GM19351 (cell line): Measurements from ENCODE around the gene LDLRAD1.
A peak's percentile ranks its signal among the peaks of the same experiment; 100 is the strongest.
"Not testable (repeated sequence)": the region's sequence is repeated elsewhere in the genome, so short reads cannot be mapped to it uniquely, and the experiment has no call there.

Source experiments
- ATAC-seq: cut with Tn5 transposase; IDR thresholded peaks from one replicate; pipeline ENCODE4 v1.9.1; 2021; ENCODE audit warnings: mild to moderate bottlenecking, moderate library complexity; ENCODE audit not compliant: unreplicated experiment

The LDLRAD1 gene, protein sequence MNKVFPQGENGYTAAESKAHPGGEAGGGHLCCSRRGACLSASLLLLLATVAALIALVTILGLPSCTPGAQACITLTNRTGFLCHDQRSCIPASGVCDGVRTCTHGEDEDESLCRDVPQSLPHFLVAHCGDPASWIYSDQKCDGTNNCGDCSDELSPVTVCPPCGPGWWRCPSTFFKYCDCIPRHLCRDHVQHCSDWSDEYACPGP

DNA sequence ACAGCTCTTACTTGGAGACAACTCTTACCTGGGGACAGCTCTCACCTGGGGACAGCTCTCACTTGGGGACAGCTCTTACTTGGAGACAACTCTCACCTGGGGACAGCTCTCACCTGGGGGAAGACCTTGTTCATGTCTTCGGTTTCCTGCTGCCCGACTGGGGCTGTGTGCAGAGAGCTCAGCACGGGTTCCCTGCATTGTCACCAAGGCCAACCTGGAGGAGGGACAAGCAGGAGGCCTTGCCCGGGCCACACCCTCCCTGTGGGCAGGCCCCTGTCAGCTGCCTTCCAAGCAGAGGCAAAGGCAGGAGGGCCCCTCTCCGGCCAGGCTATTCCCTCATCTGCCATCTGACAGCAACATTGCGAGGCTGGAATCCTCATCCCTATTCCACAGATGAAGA, at the start of gene LDLRAD1:
Gene LDLRAD1 (minus strand): TSS at position 208 of the 400 bp plus-strand sequence. CDS start 74 bp downstream, at position 134.
- ATAC-seq = no peak

DNA sequence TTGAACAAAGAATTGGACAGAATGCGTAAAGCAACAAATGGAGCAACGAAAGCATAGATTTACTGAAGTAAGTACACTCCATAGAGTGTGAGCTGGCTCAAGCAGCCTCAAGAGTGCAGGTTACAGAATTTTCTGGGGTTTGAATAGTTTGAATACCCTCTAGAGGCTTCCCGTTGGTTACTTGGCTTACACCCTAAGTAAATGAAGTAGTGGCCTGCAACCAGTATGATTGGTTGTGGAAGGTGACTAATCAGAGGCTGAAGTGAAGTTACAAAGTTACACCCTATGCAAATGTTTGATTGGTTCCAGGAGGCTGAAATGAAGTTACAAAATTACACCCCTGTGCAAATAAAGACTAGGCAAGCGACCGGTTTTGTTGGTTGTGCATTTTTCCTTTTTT, 46.3 kb upstream of the LDLRAD1 start:
- no peak for ATAC-seq

DNA sequence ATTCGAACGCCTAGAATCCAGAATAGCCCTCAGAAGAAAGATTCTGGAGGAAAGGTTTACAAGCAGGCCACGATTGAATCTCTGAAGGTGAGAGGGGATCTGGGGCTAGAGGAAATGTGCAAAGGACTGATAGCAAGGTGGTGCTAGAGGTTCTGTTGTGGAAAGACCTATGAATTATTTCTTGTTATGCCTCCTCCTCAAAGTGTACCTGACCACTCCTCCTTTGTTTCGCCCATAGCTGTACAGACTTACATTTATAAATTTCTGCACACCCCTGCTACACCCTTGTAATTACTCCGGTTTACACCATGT, 36.4 kb upstream of the LDLRAD1 start:
- ATAC-seq = no peak

DNA sequence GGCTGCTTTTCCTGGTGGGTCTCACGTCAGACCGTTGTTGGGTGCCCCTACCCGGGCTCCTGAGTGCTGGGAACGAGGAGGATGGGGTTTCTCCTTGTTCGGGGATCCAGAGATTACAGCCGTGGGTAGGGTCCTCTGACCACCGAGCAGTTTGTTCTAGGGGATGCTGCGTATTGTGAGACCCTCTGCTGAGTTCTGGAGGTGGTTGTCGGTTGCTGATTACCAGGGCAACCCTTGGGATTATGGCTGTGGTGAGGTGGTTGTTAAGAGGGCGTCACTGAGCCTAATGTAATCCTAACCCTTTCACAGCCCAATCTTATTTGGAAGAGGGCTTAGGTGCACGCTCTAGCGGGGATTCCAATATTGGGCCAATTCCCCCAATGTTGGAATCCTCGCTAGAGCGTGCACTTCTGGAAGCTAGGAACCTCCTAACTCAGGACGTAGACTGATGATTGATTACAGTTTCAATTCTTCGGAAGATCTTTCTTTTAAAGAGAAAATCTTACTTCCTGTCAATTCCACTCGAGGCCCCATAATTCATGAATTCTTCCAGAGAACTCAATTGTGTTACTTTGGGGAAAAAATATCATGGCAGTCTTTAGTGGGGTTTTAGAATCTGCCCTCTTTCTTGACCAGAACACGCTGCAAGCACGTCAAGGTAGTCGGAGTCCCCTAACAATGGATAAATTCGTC, 35.9 kb upstream of the LDLRAD1 start:
- no peak for ATAC-seq

DNA sequence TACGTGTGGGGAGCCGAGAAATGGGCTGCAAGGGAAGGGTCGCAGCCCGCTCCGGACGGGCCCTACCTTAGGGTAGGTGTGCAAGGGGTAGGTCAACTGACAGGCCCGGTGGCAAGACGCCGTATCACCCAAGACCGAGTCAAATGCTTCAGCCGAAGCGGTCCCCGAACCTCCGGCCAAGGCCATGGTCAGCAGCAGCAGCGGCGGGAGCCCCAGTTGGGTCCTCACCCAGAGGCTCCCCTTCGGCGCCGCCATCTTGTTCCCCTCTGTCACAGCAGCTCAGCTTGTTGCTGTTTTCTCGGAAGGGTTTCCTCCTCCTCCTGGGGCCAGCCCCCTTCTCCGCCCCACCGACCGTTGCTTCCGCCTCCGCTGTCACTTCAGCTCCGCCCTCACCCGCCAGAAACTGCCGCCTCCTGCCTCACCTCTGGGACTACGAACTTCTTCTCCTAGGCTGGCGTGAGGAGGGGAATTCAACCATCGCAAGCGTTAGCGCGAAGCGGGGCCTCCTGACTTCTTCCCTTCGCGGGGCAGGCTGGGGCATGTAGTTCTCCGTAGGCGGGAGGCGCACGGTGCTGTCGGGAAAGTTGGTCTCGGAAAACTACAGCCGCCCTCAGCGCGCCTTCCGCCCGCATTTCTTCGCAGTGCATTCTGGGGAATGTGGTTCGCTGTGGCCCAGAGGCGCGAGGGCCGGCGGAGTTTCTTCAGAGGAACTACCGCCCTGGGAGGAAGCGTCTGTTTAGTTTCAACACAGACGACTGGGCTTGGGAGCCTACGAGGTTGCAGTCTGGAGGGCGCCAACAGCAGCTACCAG, 35.2 kb upstream of the LDLRAD1 start, which contains the start of the genes TCEANC2 and TMEM59:
Gene TCEANC2 (plus strand): TSS at position 675 of the 811 bp plus-strand sequence. CDS start 815 bp downstream, outside the sequence.
Gene TMEM59 (minus strand): TSS at position 271 of the 811 bp plus-strand sequence. CDS start 16 bp downstream, at position 255.
- peak; percentile 90 for ATAC-seq

DNA sequence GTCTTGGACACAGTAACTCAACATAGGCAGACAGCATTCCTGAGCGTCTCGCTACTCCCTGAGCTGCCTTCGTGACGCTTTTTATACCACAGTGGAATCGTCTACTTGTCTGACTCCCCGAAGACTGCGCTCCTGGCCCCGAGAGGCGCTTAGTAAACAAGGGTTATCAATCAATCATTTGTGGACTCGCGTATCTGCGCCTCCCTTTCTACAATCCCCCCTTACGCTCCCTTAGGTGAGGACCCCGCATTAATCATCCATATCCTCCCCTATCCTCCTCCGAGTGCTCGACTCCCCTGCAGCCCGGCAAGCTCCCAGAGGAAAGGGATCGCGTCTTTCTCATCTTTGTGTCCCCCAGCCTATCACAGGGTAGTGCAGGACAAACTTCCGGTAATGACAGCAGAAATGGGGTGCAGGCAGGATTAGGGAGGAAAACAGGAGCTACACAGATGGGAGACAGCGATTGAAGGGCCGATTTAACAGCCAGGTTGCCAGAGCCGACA, 34.5 kb upstream of the LDLRAD1 start:
- peak; percentile 16 for ATAC-seq

DNA sequence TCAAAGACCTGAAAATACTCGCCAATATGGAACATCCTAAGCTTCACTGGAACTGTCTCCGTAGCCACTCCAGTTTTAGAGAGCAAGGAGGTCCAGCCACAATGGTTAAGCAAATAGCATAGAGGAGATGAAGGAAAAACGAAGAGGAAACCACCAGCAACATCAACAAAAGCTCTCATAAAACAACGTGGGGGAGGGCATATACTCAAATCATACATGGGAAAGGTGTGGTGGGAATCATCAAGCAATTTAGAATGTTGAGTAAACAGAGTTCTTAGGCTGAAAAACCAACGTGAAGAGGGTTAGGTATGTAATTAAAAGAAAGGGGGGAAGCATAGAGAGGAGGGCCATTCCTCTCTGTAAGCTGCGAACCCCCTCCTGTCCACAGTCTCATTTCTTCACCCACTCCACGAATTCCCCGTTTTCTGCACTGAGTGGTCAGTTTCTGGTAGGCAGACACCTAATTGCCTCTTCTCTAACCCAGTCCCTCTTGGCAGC, 34.0 kb upstream of the LDLRAD1 start:
- no peak for ATAC-seq

DNA sequence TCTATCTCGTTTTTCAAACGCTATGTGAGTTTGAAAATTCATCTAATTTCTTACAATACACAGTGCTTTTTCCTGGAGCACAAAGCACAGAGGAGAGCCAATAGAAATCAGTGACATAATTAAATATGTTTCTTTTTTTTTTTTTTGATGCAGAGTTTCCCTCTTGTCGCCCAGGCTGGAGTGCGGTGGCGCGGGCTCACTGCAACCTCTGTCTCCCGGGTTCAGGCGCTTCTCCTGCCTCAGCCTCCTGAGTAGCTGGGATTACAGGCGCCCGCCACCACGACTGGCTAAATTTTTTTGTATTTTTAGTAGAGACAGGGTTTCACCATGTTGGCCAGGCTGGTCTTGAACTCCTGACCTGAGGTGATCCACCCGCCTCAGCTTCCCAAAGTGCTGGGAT, 32.4 kb upstream of the LDLRAD1 start:
- not testable (repeated sequence) for ATAC-seq

DNA sequence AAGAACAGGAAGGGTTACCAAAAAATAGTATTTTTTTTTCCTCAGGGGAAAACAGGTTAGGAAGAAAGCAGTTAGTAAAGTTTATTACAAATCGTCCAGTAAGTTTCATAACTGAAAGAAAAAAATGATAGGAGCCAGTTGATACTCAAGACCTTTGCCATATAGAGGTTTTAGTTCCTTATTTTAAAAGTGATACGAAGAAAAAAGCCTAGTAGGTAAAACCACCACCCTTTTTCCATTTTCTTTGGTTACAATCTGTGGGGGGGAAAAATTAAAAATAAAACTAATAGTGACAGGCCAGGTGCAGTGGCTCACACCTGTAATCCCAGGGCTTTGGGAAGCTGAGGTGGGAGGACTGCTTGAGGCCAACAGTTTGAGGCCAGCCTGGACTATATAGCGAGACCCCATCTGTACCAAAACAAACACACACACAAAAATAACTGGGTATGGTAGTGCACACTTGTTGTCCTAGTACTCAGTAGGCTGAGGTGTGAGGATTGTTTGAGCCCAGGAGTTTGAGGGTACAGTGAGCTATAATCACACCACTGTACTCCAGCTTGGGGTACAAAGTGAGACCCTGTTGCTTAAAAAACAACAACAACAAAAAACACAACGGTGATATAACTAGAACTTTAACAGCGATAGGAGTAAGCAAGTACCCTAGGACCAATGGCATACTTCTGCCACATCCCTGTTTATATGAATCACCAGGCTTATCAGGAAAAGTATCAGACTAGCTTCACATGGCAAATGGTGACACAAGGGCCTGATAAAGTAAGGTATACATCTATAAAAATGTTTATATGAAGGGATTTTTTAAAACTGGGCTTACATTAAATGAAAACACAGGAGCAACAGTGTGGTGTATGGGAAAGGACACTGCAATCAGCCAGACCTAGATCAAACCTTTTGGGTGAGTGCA, 29.7 kb upstream of the LDLRAD1 start:
- ATAC-seq = peak; percentile 54

DNA sequence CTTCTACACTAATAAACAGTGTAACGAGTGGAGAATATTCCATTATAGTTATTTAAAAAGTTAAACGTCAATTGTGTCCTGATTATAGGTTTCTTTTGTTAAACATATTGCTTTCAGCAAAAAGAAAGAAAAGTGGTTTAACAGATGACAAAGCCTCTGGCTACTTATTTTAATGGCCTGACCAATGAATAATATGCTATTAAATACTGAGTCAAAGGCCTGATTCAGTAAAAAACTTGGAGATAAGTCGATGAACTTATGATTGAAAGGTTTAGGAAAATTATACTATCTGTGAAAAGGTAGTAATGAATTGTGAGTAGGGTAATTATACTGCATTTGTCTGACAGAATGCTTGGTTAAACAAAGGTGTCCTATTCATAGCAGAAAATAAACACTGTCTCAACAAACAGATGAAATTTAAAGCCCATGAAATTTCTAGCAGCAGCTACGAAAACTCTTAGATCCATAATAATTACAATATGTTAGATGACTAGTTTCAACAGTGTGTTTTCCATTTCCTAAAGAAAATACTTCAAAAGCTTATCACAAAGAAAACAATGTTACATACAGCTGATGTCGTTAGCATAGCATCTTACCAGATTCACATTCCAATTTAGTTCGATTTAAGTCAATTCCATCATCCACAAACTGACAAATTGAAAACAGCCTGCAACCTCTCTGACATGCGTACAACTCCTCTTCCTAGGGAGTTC, 28.8 kb upstream of the LDLRAD1 start:
- ATAC-seq = no peak

DNA sequence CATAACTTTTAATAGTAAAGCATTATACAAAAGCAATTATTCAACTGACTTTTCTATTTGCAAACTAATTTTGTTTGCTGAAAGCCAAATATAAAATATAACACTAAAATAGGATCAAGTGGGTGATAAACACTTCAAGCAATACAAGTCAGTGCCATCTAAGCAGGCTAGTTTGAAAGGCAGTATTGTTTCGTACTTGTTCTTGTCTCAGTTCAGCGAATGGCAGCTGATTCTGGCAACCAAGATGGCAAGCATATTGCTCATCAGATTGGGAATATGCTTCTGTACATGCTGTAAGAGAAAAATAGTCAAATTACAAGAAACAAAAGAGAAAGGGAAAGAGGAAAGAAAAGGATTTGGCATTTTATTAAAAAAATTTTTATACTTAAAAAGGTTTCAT, 27.5 kb upstream of the LDLRAD1 start:
- ATAC-seq = no peak

DNA sequence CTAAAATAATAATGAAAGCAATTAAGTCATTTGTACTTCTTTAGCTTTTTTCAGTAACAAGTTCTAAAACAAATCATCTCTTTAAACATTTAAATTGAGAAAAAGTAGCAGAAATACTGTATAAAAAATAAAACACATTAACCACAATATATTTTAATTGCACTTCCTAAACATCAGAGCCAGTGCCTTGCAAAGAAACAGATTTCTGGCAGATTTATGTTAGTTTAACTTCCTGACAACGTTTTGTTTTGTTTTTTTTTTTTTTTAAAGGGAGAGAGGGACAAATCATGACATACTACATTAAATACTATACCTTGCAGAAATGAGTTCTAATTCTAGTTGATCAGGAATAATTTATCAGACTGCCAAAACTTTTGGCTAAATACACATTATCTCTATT, 23.8 kb upstream of the LDLRAD1 start:
- no peak for ATAC-seq

DNA sequence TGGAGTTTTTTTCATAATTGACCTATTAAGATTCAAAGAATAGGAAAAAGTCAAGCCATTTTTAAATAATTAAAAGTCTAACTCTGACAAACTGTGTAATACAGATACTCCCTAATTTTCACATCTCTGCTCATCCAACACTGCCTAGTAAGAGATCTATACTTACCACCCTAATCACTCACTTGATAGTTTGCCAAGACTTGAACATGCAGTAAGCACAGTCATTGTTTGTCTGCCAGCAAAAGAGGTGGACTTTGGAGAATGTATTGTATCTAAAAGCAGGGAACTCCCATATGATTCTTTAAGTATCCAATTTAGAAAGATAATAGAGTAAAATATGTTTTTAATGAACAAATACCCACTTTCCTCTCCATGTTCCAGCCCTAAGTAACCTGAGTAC, 19.5 kb upstream of the LDLRAD1 start:
- no peak for ATAC-seq

DNA sequence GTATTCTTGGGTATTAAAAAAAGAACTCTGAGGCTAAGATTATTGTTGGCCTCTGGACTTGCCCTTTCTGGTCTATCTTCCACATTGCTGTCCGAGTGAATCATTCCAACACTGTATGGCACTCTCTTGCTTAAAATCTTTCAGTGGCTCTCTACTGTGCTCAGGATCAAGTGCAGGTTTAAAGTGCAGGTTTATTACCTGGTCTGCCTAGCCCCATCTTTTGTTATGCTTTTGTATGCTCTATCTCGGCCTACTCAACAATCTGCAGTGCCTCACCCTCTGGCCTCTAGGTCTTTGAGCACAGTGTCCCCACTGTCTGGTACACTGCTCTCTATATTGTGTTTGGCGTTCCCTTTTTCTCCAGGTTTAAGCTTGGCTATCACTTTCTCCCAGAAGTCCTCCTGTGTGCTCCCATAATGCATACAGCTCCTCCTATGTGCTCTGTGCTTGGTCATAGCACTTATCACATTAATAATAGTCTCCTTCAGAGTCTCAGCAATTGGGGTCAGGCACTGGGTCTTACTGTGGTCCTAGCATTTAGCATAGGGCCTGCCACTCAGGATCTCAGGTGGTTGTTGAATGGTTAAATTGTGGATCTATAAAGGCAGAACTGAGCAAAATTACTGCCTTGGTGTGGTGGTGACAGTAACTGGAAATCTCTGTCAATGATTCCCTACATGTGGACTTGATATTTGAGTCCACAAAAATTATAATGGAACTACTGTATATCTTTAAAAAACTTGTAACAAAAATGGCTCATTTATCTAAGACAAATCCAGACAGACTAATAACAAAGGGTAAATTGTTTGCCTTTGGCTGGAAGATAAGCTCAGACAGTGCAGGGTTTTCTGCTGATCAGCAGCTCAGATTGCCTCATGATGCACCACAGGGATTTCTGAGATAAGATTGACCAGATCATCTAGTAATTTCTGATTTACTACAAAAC, 10.6 kb upstream of the LDLRAD1 start:
- no peak for ATAC-seq

DNA sequence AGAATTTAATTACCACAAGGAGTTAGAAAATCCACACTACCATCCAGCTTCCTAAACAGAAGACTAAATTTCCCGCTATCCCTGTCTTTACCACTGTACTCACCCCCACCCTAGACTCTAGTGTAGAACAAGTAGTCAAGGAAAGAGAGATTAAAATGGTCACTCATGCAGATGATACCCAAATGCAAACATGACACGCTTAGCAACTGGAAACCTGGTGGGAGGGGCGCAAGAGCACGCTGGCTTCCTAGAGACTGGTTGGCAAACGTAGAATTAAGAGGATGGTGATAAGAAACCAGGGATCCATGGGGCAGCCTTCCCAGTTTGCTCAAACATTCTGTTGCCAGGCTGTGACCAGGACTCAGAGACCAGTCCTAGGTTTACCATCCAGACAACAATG, 9.9 kb upstream of the LDLRAD1 start:
- ATAC-seq = no peak

DNA sequence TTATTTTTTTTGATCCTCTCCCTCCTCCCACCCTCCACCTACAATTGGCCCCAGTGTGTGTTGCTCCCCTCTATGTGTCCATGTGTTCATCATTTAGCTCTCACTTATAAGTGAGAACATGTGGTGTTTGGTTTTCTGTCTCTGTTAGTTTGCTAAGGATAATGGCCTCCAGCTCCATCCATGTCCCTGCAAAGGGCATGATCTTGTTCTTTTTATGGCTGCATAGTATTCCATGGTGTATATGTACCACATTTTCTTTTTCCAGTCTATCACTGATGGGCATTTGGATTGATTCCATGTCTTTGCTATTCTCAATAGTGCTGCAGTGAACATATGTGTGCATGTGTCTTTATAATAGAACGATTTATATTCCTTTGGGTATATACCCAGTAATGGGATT, 6.8 kb upstream of the LDLRAD1 start:
- ATAC-seq = not testable (repeated sequence)

DNA sequence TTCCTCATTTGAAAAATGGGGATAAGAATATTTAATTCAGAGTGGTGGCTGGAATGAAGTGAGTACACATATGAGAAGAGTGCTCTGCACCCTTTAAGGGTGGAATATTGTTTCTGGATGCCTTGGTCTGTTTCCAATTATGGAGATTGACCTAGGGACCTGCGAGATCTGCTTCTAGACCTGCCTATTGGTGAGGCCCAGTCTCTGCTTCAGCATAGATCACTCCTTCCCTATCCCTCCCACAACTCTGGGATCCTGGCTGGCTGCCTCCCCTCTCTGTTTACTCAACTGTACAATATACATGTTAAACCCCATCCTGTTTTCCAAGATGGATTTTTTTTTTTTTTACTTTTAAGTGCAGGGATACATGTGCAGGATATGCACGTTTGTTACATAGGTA, 6.4 kb upstream of the LDLRAD1 start:
- no peak for ATAC-seq

DNA sequence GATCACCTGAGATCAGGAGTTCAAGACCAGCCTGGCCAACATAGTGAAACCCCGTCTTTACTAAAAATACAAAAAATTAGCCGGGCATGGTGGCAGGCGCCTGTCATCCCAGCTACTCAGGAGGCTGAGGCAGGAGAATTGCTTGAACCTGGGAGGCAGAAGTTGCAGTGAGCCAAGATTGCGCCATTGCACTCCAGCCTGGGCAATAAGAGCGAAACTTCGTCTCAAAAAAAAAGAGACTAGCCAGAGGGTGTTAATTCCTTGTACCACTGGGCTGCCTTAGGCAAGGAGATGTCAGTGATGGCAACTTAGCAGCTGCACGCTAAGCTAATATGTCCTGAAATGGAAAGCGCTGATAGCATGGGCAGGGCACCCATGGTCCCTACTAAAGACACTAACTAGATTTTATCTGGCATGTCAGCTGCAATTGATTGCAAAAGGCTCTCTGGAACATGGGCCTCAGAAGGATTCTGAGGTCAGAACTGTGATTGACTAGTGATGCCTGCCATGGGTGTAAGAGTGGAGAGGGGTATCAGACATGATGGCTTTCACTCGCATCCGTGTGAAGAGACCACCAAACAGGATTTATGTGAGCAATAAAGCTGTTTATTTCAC, 1.7 kb upstream of the LDLRAD1 start:
- not testable (repeated sequence) for ATAC-seq
